ENCODE measurements around the gene GLIS2.

GLIS2 gene

DNA sequence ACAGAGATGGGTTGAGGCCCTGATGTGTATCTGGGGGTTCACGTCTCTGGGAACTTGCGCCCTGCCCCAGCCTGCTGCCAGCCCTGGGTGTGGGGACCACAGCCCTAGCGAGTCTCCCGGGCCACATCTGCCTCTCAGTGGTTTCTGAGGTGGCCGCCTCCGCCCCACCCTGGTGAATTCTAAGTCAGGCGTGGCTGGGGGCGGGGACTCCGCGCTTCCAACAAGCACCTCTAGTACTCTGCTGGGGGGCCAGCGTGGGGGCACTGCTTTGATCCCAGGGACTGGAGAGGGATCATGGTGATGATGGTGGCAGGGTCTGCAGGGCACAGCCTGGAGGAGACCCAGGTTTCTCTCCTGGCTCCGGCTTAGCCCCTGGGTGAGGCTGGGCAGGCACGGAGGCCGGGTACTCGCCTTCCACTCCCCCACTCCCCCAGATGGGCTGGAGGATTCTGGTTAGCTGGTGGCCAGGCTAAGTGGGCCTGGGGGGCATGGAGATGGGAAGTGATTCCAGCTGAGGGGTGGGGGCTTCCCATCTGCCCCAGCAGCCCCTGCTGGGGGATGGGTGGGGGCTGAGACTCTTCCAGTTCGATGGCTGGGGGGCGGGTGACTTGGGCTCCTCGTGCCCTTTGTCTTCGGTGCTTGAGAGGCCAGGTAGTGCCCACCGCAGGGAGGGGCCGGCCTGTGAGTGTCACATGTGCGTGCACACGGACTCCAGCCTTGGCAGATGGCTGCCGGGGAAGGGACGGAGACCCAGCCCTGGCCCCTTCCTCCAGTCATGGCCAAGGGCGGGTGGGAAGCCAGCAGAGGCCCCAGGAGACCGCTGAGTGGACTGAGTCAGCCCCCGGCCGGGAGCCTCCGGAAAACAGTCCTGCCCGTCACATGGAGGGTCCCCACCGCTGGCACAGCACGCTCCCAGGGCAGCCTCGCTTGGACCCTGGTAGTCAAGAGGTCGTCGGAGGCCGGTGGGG, 3.9 kb downstream of the GLIS2 start:
- no peaks in the 10 kb centered on the region for H3K9me3 Mint-ChIP-seq
- no peak for DNase-seq
- peaks cover 51% of the 10 kb centered on the region for H3K4me1 Mint-ChIP-seq
- H3K4me3 Mint-ChIP-seq: peak overlapping the region; percentile 8
- no peaks in the 10 kb centered on the region for H3K36me3 Mint-ChIP-seq (ENCODE audit: low read depth)
- no peak overlapping the region for H3K27ac Mint-ChIP-seq
- no peaks in the 10 kb centered on the region for H3K27me3 Mint-ChIP-seq (ENCODE audit: low read depth, poor library complexity)
- TF ChIP-seq, protein P1, sequence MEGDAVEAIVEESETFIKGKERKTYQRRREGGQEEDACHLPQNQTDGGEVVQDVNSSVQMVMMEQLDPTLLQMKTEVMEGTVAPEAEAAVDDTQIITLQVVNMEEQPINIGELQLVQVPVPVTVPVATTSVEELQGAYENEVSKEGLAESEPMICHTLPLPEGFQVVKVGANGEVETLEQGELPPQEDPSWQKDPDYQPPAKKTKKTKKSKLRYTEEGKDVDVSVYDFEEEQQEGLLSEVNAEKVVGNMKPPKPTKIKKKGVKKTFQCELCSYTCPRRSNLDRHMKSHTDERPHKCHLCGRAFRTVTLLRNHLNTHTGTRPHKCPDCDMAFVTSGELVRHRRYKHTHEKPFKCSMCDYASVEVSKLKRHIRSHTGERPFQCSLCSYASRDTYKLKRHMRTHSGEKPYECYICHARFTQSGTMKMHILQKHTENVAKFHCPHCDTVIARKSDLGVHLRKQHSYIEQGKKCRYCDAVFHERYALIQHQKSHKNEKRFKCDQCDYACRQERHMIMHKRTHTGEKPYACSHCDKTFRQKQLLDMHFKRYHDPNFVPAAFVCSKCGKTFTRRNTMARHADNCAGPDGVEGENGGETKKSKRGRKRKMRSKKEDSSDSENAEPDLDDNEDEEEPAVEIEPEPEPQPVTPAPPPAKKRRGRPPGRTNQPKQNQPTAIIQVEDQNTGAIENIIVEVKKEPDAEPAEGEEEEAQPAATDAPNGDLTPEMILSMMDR (IDR thresholded peaks at IDR 0.05): no peak

DNA sequence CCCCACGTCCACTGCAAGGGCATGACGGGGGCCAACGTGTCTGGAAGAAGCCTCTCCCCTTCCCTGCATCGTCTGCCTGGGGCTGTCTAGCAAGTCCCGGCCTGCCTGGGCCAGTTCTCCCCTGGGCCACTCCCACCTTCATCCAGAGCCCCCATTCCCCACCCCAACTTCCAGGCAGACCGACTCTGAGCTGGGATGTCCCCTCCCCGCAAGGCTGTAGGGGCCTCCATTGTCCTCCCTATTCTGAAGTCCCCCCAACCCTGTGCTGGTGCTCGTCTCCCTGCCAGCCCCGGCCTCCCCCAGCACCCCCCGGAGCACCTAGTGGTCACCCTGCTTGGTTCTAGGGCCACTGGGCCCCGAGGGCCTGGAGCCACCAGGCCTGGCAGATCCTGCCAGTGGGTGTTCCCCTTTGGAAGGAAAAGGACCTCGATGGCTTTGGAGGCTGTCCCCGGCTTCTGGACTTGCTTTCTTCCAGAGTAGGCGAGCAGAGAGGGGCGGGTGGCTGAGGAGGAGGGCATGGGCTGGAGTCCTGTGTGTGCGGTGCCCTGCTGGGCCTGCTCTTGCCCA, 4.8 kb downstream of the GLIS2 start:
- Mint-ChIP-seq H3K4me1 (peaks cover 54% of the 10 kb centered on the region), H3K36me3 (ENCODE audit: low read depth) (no peaks in the 10 kb centered on the region), H3K27me3 (ENCODE audit: low read depth, poor library complexity) (no peaks in the 10 kb centered on the region), H3K9me3 (no peaks in the 10 kb centered on the region), H3K27ac (no peak overlapping the region), H3K4me3 (no peak overlapping the region)
- no peak for DNase-seq
- TF ChIP-seq, protein P1 (IDR thresholded peaks at IDR 0.05): no peak

- TF ChIP-seq, protein P1 (IDR thresholded peaks at IDR 0.05): no peak
- DNase-seq: no peak
- H3K9me3 Mint-ChIP-seq: no peaks in the 10 kb centered on the region
- no peaks in the 10 kb centered on the region for H3K27me3 Mint-ChIP-seq (ENCODE audit: low read depth, poor library complexity)
- H3K27ac Mint-ChIP-seq: no peak overlapping the region
- H3K4me1 Mint-ChIP-seq: peaks cover 59% of the 10 kb centered on the region
- H3K4me3 Mint-ChIP-seq: no peak overlapping the region
- no peaks in the 10 kb centered on the region for H3K36me3 Mint-ChIP-seq (ENCODE audit: low read depth)
Measured at GRCh38 chr16:4321286-4322120, 5.6 kb downstream of the GLIS2 start.

GRCh38 chr16:4322121-4323052, 6.5 kb downstream of the GLIS2 start:
- no peak overlapping the region for H3K27ac Mint-ChIP-seq
- H3K4me1 Mint-ChIP-seq: peaks cover 59% of the 10 kb centered on the region
- H3K4me3 Mint-ChIP-seq: no peak overlapping the region
- no peaks in the 10 kb centered on the region for H3K9me3 Mint-ChIP-seq
- DNase-seq: no peak
- no peaks in the 10 kb centered on the region for H3K36me3 Mint-ChIP-seq (ENCODE audit: low read depth)
- no peaks in the 10 kb centered on the region for H3K27me3 Mint-ChIP-seq (ENCODE audit: low read depth, poor library complexity)
- TF ChIP-seq, protein P1 (IDR thresholded peaks at IDR 0.05): no peak

All from nephron progenitor cell (in vitro differentiated cells).